Measurements from ENCODE around the gene TYW1.
"Not testable (repeated sequence)": the region's sequence is repeated elsewhere in the genome, so short reads cannot be mapped to it uniquely, and the experiment has no call there.

Gene TYW1

GRCh38 chr7:67049908-67050307 is 53.3 kb downstream of the TYW1 start:
- not testable (repeated sequence) for DNase-seq

- DNase-seq, result not testable (repeated sequence)
Observed at GRCh38 chr7:67052161-67052560, 55.5 kb downstream of the TYW1 start.

DNA sequence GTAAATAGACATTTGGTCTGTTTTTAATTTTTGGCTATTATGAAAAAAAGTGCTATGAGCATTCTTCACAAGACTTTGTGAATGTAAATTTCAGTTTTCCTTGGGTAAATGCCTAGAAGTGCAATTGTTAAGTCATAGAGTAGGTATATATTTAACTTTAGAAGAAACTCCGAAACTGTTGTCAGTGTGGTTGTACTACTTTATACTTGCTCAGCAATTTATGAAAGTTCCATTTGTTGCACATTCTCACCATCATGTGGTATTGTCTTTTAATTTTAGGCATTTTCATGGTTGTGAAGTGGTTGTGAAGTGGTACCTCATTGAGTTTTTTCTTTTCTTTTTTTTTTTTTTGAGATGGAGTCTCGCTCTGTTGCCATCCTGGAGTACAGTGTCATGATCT is 60.0 kb downstream of the TYW1 start:
- DNase-seq, result no peak

- not testable (repeated sequence) for DNase-seq
Observed at GRCh38 chr7:67061321-67061720, 64.7 kb downstream of the TYW1 start.

DNA sequence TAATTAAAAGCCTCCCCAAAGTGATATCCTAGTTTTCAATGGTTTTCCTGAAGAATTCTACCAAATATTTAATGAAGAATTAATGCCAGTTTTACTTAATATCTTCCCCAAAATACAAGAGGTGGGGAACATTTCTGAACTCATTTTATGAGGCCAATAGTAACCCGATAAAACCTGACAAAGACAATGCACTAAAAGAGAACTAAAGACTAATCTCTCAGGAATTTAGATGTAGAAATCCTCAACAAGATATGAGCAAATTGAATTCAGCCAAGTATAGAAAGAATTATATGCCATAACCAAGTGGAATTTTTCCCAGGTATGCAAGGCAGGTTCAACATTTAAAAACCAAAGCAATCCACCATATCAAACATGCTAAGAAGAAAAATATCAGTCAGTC is 66.2 kb downstream of the TYW1 start:
- DNase-seq, result not testable (repeated sequence)

DNA sequence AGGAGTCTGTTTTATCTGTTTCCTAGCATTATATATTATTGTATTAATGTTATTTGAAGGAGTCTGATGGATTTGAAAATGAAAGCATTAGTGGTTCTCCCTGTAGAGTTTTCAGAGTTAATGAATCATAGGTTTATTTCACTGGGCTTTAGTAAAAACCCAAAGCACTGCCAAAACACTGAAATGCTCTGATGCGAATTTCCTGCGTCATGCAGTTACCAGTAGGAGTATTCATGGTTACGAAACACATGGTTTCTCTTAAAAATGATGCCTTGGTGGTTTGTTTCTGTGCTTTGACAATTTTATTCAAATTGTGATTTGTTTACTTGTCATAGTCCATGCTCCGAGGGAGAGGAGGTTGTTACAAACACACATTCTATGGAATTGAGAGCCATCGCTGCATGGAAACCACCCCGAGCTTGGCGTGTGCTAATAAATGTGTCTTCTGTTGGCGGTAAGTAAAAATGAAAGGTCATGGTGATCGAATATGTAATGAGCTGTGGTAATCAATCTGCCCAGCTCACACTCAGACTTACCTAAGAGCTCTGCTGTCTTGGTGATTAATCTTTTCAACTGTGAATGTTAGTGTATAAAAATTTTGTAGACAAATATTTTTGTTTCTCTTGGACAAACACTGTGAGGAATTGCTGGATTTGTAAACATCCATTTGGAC is 70.5 kb downstream of the TYW1 start:
- DNase-seq, result not testable (repeated sequence)

GRCh38 chr7:67076120-67076519 is 79.5 kb downstream of the TYW1 start:
- not testable (repeated sequence) for DNase-seq

DNA sequence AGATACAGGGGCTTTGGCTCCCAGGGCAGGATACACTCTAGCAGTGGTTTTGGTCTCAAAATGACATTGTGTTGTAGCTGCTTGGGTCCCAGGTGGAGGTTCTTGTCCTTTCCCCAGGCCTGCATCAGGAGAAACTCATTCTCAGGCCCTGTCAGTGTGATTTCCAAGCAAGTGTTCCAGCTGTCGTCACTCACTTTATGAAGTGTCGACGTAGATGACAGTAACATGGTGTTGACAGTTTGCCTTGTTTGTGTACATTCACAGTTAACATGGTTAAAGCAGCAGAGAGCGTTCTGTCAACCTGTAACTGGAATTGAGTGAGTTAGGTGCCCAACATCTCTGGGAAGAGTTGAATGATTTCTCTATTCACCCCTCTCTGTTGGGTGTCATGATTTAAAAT is 86.2 kb downstream of the TYW1 start:
- not testable (repeated sequence) for DNase-seq

- DNase-seq, result not testable (repeated sequence)
Observed at GRCh38 chr7:67089261-67089660, 92.6 kb downstream of the TYW1 start.

- not testable (repeated sequence) for DNase-seq
Observed at GRCh38 chr7:67091053-67091452, 94.4 kb downstream of the TYW1 start.

GRCh38 chr7:67098031-67098430 is 101.4 kb downstream of the TYW1 start:
- DNase-seq, result not testable (repeated sequence)

- not testable (repeated sequence) for DNase-seq
Observed at GRCh38 chr7:67099406-67099805, 102.8 kb downstream of the TYW1 start.

GRCh38 chr7:67100038-67100437 is 103.4 kb downstream of the TYW1 start:
- DNase-seq, result not testable (repeated sequence)

DNA sequence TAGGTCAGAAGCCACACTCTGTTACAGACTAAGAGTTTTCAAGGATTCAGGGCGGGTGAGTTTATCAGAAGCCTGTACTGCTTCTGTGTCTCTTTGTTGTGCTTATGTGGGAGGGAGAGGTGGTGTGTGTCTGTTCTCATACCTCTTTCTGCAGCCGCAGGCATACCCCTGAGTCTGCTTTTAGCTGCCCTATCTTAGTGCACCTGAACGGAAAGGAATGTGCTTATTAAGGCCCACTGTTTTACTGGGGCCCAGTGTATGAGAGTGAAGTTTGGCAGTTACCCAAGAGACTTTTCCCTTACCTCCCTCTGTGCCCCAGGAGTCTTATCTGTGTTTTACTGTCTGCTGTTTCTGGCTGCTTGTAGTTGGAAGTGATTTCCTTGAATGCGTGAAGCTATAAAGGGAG is 104.3 kb downstream of the TYW1 start:
- no peak for DNase-seq

GRCh38 chr7:67104937-67105336 is 108.3 kb downstream of the TYW1 start:
- DNase-seq, result not testable (repeated sequence)

GRCh38 chr7:67105377-67105776 is 108.7 kb downstream of the TYW1 start:
- DNase-seq, result no peak

DNA sequence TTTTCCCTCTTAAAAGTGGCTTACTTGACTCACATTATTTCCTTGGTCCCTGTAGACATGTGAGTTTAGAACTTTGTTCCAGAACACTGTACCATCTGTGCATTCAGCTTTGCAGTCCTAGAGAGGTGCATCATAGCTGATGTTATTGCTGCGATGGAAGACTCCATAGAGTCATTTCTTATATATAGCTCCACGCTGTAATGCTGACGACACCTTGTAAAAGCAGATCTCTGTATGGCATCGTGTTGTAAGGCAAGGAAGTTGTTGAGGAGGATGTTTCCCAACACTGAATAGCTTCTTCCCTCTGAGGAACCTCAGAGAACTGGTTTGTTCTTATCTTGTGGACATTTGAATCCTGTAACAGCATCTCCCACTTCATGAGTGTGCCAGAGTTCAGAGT is 109.6 kb downstream of the TYW1 start:
- not testable (repeated sequence) for DNase-seq

GRCh38 chr7:67111342-67111741 is 114.7 kb downstream of the TYW1 start:
- not testable (repeated sequence) for DNase-seq

DNA sequence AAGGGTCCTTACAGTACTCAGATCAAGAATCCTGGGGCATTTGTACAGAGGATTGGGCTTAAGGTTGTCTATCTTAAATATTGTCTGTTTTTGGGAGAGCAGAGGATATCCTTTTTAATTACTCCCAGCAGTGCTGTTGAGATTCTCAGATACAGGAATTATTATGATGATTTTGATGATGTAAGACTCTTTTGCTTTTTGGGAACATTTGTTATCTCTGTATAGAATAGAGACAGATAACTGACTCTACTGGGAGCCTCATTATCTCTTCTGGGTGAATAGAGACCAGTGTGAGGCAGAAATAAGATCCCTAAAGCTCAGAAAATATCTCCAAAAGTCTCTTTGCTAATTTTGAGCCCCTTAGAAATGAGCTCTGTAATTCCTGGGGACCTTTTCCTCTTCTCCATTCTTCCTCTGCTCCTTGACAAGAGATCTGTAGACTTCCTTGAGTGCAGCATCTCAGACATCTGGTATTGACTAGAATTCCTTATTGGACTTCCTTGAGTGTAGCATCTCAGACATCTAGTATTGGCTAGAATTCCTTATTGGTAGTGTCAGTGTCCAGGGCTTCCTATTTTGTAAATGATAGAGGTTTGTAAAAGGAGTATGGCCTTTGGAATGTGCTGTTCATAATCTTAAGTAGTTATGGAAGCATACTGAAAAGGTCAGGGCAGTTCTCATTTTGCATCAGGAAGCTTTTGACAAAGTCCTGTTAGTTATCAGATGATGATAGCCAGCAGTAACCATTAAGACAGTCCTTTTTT is 118.0 kb downstream of the TYW1 start:
- DNase-seq, result not testable (repeated sequence)

DNA sequence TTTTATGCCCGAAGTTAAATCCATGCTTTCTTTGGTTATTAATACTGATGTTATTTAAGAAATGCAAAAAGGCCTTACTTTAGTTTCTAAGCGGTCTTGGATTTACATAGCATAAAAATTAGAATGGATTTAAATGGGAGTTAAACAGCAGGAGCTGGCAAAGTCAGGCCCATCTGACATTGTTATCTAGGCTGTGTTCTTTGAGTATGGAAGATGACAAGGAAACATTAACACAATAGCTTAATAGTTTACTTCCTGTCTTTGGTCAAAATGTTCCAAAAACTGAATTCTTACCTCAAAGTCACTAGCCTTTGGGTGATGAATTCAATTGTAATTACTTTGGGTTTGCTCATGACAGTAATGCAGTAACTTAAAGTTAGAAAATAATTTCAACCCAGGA is 123.9 kb downstream of the TYW1 start:
- DNase-seq, result not testable (repeated sequence)

- DNase-seq, result not testable (repeated sequence)
Observed at GRCh38 chr7:67128257-67128656, 131.6 kb downstream of the TYW1 start.

- not testable (repeated sequence) for DNase-seq
Observed at GRCh38 chr7:67130766-67131165, 134.1 kb downstream of the TYW1 start.

DNA sequence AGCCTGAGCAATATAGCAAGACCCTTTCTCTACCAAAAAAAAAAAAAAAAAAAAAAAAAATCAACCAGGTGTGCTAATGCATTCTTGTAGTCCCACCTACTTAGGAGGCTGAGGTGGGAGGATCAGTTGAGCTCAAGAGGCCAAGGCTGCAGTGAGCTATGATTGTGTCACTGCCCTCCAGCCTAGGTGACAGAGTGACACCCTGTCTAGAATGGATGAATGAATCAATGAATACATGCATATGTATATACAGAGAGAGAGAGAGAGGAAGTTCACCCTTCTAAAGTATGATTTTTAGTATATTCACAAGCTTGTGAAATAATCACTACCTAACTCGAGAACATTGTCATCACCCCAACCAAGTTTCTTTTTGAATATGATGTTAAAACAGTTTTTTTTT is 138.3 kb downstream of the TYW1 start:
- not testable (repeated sequence) for DNase-seq
